Hippocampal formation (tissue), 2 donors: Measurements from ENCODE around the gene CSPG4.
"Not testable (repeated sequence)": the region's sequence is repeated elsewhere in the genome, so short reads cannot be mapped to it uniquely, and the experiment has no call there.

ENCODE experiments used
- DNase-seq, 2 donors: peaks; one replicate each; lab custom pipeline; 2025; lab: John Stamatoyannopoulos, UW

Gene CSPG4

GRCh38 chr15:75704618-75705017 lies 8.0 kb downstream of the CSPG4 start:
- no peak for DNase-seq

GRCh38 chr15:75704263-75704615 lies 8.4 kb downstream of the CSPG4 start:
- DNase-seq, result no peak

GRCh38 chr15:75703440-75704262 lies 9.0 kb downstream of the CSPG4 start:
- not testable (repeated sequence) for DNase-seq

- DNase-seq, result no peak
Measured at GRCh38 chr15:75702436-75702835, 10.2 kb downstream of the CSPG4 start.

GRCh38 chr15:75701071-75702003 lies 11.3 kb downstream of the CSPG4 start:
- not testable (repeated sequence) for DNase-seq

- peak; percentile 15 to 20 for DNase-seq
Measured at GRCh38 chr15:75699961-75700874, 12.4 kb downstream of the CSPG4 start.

- not testable (repeated sequence) for DNase-seq
Measured at GRCh38 chr15:75699517-75699916, 13.1 kb downstream of the CSPG4 start.

GRCh38 chr15:75697974-75698747 lies 14.5 kb downstream of the CSPG4 start:
- not testable (repeated sequence) for DNase-seq

GRCh38 chr15:75697523-75697922 lies 15.1 kb downstream of the CSPG4 start:
- DNase-seq, result no peak

- DNase-seq, result no peak
Measured at GRCh38 chr15:75696854-75697259, 15.8 kb downstream of the CSPG4 start.

- peak in 1 of 2 donors; percentile 27 for DNase-seq
Measured at GRCh38 chr15:75696311-75696720, 16.3 kb downstream of the CSPG4 start.

- DNase-seq, result no peak
Measured at GRCh38 chr15:75695634-75696310, 16.9 kb downstream of the CSPG4 start.

GRCh38 chr15:75695220-75695619 lies 17.4 kb downstream of the CSPG4 start:
- no peak for DNase-seq

- peak; percentile 35 to 41 for DNase-seq
Measured at GRCh38 chr15:75694241-75695182, 18.1 kb downstream of the CSPG4 start.

- no peak for DNase-seq
Measured at GRCh38 chr15:75693501-75694240, 19.0 kb downstream of the CSPG4 start.

- DNase-seq, result not testable (repeated sequence)
Measured at GRCh38 chr15:75693028-75693427, 19.6 kb downstream of the CSPG4 start.

- DNase-seq, result not testable (repeated sequence)
Measured at GRCh38 chr15:75692311-75692710, 20.3 kb downstream of the CSPG4 start.

- not testable (repeated sequence) for DNase-seq
Measured at GRCh38 chr15:75689429-75689828, 23.2 kb downstream of the CSPG4 start.
